Left forelimb (tissue), 1 donor: ENCODE results near the gene DIP2A.
"Not testable (repeated sequence)": the region's sequence is repeated elsewhere in the genome, so short reads cannot be mapped to it uniquely, and the experiment has no call there.

ENCODE experiments used
- DNase-seq: peaks from one replicate; pipeline ENCODE4 v3.0.0-alpha.2; 2018; ENCODE audit warnings: low spot score

Gene DIP2A

GRCh38 chr21:46483300-46484295, 24.9 kb downstream of the DIP2A start:
- DNase-seq: no peak

DNA sequence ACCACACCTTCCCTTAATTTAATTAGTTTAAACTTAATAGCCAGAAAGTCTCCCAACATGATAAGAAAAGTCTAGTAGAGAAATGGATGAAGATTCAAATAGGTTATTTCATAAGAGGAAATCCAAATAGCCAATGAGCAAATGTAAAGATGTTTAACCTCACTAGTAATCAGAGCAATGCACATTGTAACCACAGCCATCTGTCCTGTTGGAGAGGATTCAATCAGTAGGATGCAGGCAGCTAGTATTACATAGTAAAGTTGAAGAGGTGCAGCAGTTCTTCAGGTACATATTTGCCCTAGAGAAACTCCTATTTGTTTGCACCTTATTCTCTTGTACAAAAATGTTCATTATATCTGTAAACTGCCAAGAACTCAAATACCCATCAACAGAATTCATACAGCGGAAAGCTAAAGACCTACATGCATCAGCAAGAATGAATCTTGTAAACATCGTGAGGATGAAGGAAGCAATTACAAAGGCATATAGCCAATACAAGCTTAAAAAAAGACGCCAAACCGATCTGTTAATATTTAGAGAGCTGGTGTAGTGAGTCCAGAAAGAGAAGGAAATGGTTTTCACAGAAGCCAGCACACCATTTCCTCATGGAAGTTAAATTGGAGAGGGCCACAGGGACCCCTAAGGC, 27.9 kb downstream of the DIP2A start:
- DNase-seq: no peak

DNA sequence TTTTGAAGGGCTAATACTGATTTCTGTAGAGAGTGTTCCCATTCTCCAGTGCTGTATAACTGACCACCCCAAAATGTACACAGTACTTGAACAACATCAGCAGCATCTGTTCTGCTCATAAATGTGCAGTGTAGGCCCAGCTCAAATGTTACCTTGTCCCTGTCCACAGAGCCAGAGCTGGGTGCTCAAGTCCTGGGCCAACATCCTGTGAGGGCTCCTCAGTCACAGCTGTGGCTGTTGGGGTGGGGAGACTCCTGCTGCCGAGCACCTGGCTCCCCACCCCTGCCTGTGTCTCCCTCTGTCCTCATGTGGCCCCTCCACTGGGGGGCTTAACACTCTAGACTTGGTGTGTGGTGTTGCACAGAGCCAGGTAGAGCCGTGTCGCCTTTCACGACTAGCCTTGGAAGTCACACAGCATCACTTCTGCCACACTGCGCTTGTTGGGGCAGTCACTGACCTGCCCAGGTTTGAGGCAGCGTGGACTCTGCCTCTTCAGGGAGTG, 30.5 kb downstream of the DIP2A start:
- DNase-seq: no peak

GRCh38 chr21:46489800-46490199, 31.1 kb downstream of the DIP2A start:
- no peak for DNase-seq

DNA sequence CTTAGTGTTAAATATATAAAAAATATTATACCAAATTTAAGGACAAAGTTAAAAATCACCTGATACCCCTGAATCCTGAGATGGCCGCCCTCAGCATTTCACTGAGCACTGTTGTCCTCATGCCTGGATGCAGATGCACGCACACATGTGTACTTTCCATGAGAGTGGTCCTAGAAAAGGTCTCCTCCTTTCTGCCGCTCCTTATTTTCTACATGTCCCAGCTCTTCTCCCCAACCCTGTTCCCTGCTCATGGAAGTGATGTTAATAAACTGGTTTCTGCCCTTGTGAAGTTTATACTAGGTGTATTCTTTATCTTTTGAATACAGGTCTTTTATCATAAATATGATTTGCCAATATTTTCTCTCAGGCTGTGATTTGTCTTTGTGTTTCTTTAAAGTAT, 32.9 kb downstream of the DIP2A start:
- no peak for DNase-seq

GRCh38 chr21:46492851-46493250, 34.2 kb downstream of the DIP2A start:
- DNase-seq: no peak

DNA sequence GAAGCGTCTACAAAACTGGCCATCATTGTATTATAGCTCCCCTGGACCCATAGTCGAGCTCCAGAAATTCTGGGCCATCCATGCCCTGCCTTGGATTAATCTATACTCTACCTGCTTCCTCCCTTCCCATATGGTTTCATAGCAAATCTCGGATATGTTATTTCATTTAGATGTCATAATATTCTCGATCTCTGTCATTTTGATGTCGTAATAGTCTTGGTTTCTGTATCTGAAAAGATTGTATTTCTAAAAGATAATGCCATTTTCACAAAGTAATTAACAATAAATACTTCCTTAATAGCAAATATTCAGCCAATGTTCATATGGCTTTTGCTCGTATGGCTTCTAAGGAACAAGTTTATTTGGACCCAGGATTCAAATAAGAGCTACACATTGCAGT, 35.1 kb downstream of the DIP2A start:
- DNase-seq: no peak

DNA sequence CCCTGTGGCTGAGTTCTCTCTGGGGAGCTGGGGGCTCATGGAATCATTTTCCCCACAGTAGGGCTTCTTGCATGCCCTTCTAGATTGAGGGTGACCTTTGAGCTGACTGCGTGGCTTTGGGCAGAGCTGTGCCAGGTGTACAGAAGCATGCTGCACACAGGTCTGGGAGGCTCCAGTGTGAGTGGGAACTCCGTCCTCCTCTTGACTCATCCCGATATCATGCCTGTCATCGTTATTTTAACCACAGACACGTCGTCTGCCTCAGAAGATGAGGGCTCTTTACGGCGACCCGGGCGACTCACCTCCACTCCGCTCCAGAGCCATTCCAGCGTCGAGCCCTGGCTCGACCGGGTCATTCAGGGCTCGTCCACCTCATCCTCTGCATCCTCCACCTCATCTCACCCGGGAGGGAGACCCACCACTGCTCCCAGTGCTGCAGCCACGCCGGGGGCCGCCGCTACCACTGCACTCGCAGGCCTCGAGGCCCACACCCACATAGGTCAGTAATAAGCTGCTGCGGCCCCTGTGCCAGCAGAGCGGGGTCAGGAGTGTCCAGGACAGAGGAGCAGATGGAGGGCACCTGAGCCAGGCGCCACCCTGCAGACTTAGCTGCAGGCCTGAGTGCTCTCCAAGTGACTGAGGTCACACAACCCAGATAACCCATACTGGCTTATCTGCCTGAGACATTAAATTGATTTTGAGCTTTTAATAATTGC, 39.8 kb downstream of the DIP2A start:
- DNase-seq: no peak

- no peak for DNase-seq
Observed at GRCh38 chr21:46500224-46500861, 41.7 kb downstream of the DIP2A start.

- DNase-seq: no peak
Observed at GRCh38 chr21:46503922-46504550, 45.3 kb downstream of the DIP2A start.

- no peak for DNase-seq
Observed at GRCh38 chr21:46504666-46505065, 46.0 kb downstream of the DIP2A start.

- no peak for DNase-seq
Observed at GRCh38 chr21:46507562-46507961, 48.9 kb downstream of the DIP2A start.

DNA sequence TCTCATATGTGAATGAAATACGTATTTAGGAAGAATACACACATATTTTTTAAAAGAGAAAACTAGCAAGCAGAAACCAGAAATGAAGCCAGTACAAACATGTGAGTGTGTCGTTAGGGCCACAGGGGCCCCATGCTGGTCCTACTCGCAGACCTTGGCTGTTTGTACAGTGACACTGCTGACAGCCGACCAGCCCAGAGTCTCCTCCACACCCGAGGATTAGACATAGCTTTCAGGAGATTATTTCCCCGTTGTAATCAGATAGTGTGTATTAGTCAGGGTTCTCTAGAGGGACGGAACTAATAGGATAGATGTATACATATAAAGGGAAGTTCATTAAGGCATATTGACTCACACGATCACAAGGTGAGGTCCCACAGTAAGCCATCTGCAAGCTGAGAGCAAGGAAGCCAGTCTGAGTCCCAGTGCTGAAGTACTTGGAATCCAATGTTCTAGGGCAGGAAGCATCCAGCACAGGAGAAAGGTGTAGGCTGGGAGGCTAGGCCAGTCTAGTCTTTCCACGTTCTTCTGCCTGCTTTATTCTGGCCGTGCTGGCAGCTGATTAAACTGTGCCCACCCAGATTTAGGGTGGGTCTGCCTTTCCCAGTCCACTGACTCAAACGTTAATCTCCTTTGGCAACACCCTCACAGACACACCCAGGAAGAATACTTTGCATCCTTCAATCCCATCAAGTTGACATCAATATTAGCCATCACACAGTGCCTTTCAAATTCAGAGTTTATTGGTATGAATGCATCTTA, 51.2 kb downstream of the DIP2A start:
- DNase-seq: no peak

GRCh38 chr21:46515109-46515508, 56.4 kb downstream of the DIP2A start:
- DNase-seq: no peak

- no peak for DNase-seq
Observed at GRCh38 chr21:46516068-46516467, 57.4 kb downstream of the DIP2A start.

GRCh38 chr21:46517361-46517760, 58.7 kb downstream of the DIP2A start:
- no peak for DNase-seq

DNA sequence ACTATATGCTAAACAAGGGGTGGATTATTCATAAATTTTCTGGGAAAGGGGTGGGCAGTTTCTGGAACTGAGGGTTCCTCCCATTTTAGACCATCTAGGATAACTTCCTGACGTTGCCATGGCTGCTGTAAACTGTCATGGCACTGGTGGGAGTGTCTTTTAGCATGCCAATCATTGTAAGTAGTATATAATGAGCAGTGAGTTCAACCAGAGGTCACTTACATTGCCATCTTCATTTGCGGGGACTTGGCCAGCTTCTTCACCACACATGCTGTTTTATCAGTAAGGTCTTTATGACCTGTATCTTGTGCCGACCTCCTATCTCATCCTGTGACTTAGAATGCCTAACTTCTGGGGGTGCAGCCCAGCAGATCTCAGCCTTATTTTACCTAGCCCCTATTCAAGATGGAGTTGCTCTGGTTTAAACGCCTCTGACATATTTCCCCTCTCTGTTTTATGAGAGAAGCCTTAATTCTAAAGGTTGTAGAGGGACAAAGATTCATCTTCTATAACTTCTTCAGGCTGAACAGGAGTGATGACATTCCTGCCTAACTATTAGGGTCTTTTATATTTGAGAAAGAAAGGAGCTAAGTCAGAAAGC, 60.4 kb downstream of the DIP2A start:
- no peak for DNase-seq

DNA sequence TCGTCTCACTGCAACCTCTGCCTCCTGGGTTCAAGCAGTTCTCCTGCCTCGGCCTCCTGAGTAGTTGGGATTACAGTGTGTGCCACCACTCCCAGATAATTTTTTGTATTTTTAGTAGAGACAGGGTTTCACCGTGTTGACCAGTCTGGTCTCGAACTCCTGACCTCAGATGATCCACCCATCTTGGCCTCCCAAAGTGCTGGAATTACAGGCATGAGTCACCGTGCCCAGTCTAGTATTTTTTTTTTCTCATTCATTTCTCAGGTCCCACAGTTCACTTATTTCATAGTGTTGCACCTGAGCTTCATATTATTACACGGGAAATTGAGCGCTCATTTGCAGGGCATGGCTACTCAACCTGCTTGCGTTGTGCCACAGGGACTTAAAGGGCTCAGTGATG, 68.7 kb downstream of the DIP2A start:
- DNase-seq: not testable (repeated sequence)

DNA sequence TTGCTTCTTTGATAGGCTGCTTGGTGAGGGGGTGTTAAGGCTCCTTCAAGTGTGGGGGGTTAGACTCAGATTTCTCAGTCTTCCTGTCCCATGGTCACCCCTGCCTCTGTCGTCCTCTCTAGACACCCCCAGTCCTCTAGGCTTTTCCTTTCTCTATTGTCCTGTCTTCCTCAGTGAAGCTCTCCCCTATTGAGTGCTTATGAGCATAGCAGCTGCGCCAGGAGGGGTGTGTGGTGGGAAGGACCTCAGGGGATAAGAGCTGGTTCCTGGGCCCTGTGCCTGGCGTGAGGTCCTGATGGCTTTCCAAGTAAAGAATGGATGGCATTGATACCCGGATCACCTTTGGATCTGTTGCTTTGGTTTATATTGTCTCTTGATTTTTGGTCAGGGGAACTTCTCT, 69.1 kb downstream of the DIP2A start:
- no peak for DNase-seq

DNA sequence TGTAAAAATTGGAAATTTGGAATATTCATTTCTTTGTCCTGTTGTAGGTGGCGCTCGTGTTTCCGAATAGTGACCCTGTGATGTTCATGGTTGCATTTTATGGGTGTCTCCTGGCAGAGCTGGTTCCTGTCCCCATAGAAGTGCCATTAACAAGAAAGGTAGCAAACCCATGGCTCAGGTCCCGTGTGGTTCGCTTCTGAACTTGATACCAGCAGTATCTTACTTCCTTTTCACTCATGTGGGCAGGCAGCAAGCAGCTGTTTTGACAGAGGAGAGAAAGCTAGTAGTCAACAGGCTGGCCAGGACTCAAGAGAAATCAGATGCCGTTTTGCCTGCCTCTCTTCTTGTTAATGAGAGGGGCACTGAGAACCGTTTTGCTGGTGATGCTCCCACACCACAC, 73.4 kb downstream of the DIP2A start:
- no peak for DNase-seq
